Fibroblast of lung (primary cell): ENCODE results near the gene EVX2. TPM values are rescaled to one million over a fixed set of nuclear protein-coding genes. Genes with fewer than 3 reads are reported as not detected.
A peak's percentile ranks its signal among the peaks of the same experiment; 100 is the strongest.

ENCODE experiments used
- DNase-seq, 2 donors: peaks; one replicate each; pipeline versions ENCODE4 v3.0.0 to v3.0.0-alpha.2; 2010; ENCODE audit warnings: low read depth in 2 of 2
- H2AFZ ChIP-seq: 2 replicates; pipeline ENCODE4 v1.5.1; 2012; ENCODE audit warnings: low read length, control low read depth, inconsistent platforms
- H3K27ac ChIP-seq: 2 replicates; pipeline ENCODE4 v1.5.1; 2011; ENCODE audit warnings: low read length, control low read depth; ENCODE audit not compliant: insufficient read depth
- H3K27me3 ChIP-seq: 2 replicates; pipeline ENCODE4 v1.5.1; 2011; ENCODE audit warnings: mild to moderate bottlenecking, low read length; ENCODE audit not compliant: control insufficient read depth, insufficient read depth
- H3K36me3 ChIP-seq: 2 replicates; pipeline ENCODE4 v1.5.1; 2011; ENCODE audit warnings: low read length; ENCODE audit not compliant: control insufficient read depth, insufficient read depth
- H3K4me1 ChIP-seq: 2 replicates; pipeline ENCODE4 v1.5.1; 2011; ENCODE audit warnings: low read length; ENCODE audit not compliant: control insufficient read depth, insufficient read depth; ENCODE audit errors: extremely low read depth
- H3K4me2 ChIP-seq: 2 replicates; pipeline ENCODE4 v1.5.1; 2011; ENCODE audit warnings: low read length, control low read depth; ENCODE audit not compliant: insufficient read depth; ENCODE audit errors: extremely low read depth
- H3K4me3 ChIP-seq, 4 experiments: fragments of 200-600 bp in 1 of 4; sonication (generic) in 1 of 4; replicated peaks in 1 of 4; 2 replicates each; pipeline ENCODE4 v1.5.1; 2011 to 2016; ENCODE audit warnings: low read length in 4 of 4, low read depth in 3 of 4, mild to moderate bottlenecking in 3 of 4, control low read depth in 2 of 4, inconsistent platforms in 1 of 4, mixed read lengths in 1 of 4; ENCODE audit not compliant: insufficient read depth in 1 of 4; ENCODE audit errors: control extremely low read depth in 1 of 4
- H3K79me2 ChIP-seq: 2 replicates; pipeline ENCODE4 v1.5.1; 2012; ENCODE audit warnings: mild to moderate bottlenecking, low read length, inconsistent platforms; ENCODE audit not compliant: control insufficient read depth, insufficient read depth
- H3K9ac ChIP-seq: 2 replicates; pipeline ENCODE4 v1.5.1; 2011; ENCODE audit warnings: mild to moderate bottlenecking, low read length, control low read depth; ENCODE audit not compliant: insufficient read depth
- H3K9me3 ChIP-seq: 2 replicates; pipeline ENCODE4 v1.5.1; 2012; ENCODE audit warnings: low read depth, low read length; ENCODE audit not compliant: control insufficient read depth, insufficient read depth
- H4K20me1 ChIP-seq: 2 replicates; pipeline ENCODE4 v1.5.1; 2011; ENCODE audit warnings: low read length; ENCODE audit not compliant: control insufficient read depth, insufficient read depth; ENCODE audit errors: extremely low read depth
- EZH2 ChIP-seq: IDR thresholded peaks from 2 replicates; pipeline ENCODE4 v1.5.1; 2012; ENCODE audit warnings: low read length, control low read depth, mild to moderate bottlenecking; ENCODE audit errors: missing control alignments
- polyA plus RNA-seq, 2 donors: library from polyadenylated mRNA; depleted of rRNA in 1 of 2; stranded (reverse) in 1 of 2; unstranded in 1 of 2; fragments of >200 nt; gene quantifications; 2 replicates each; pipeline ENCODE4 v1.2.1, GENCODE V29; 2011 to 2012; ENCODE audit warnings: missing spikeins in 1 of 2
- total RNA-seq: library from RNA; depleted of rRNA; stranded (reverse); fragments of >200 nt; gene quantifications from 2 replicates; pipeline ENCODE4 v1.2.1, GENCODE V29; 2014
- TF ChIP-seq, protein P1 (sequence below), 2 donors: IDR thresholded peaks in 1 of 2; conservative IDR thresholded peaks in 1 of 2; 1 replicate in 1 of 2; 2 replicates in 1 of 2; pipeline ENCODE4 v1.5.1; 2011 to 2012; ENCODE audit warnings: low read length in 2 of 2, control low read depth in 1 of 2, inconsistent platforms in 1 of 2, low read depth in 1 of 2, mild to moderate bottlenecking in 1 of 2

The EVX2 gene
- total and polyA plus RNA-seq, 2 donors (not counting 1 experiment from before 2014, with no cell fraction given): not detected

DNA sequence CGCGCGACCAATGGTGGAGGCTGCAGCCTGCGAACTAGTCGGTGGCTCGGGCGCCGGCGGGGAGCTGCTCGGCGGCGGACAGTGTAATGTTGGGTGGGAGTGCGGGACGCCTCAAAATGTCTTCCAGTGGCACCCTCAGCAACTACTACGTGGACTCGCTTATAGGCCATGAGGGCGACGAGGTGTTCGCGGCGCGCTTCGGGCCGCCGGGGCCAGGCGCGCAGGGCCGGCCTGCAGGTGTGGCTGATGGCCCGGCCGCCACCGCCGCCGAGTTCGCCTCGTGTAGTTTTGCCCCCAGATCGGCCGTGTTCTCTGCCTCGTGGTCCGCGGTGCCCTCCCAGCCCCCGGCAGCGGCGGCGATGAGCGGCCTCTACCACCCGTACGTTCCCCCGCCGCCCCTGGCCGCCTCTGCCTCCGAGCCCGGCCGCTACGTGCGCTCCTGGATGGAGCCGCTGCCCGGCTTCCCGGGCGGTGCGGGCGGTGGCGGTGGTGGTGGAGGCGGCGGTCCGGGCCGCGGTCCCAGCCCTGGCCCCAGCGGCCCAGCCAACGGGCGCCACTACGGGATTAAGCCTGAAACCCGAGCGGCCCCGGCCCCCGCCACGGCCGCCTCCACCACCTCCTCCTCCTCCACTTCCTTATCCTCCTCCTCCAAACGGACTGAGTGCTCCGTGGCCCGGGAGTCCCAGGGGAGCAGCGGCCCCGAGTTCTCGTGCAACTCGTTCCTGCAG lies 39.1 kb upstream of the EVX2 start, which contains the start of gene HOXD9:
Gene HOXD9, plus strand, starts transcription at position 37 of the 728 bp plus-strand sequence. Its CDS starts 50 bp downstream, at position 87.
- H2AFZ ChIP-seq: no peak within 1 kb of the TSS

DNA sequence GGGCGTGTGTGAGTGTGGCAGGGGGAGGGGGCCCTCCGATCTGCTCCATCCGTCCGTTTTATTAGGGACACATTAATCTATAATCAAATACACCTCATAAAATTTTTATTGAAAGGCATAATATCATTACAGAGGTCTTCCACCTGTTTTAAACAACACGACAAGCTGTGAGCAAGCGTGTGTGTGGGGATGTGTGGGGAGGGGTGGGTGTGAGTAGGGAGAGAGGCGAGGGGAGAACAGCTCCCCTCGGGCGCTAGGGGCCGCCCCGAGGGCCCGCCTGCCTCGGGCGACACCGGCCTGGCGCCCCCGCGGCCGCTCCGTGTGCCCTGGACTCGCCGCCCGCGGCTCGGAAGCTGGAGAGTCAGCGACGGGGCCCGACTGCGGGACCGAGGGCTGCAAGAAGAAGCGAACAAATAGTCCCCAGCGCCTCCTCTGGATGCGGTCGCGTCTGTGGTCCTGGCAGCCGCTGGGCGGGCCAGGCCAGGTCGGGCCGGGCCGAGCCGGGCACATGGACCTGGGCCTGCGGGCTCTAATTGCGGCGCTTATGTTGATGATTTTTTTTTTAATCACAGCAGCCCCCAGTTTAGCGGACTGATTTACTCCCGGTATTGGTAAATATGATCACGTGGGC lies 38.4 kb upstream of the EVX2 start:
- TF ChIP-seq, protein P1, sequence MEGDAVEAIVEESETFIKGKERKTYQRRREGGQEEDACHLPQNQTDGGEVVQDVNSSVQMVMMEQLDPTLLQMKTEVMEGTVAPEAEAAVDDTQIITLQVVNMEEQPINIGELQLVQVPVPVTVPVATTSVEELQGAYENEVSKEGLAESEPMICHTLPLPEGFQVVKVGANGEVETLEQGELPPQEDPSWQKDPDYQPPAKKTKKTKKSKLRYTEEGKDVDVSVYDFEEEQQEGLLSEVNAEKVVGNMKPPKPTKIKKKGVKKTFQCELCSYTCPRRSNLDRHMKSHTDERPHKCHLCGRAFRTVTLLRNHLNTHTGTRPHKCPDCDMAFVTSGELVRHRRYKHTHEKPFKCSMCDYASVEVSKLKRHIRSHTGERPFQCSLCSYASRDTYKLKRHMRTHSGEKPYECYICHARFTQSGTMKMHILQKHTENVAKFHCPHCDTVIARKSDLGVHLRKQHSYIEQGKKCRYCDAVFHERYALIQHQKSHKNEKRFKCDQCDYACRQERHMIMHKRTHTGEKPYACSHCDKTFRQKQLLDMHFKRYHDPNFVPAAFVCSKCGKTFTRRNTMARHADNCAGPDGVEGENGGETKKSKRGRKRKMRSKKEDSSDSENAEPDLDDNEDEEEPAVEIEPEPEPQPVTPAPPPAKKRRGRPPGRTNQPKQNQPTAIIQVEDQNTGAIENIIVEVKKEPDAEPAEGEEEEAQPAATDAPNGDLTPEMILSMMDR (conservative IDR thresholded peaks at IDR 0.05 in 1 of 2, IDR thresholded peaks at IDR 0.05 in 1 of 2; ENCODE audit: low read depth in 1 of 2, low read length in 2 of 2): no peak
- no peak for TF ChIP-seq EZH2
- no peak for DNase-seq
- H3K4me1 ChIP-seq: no peaks in the 10 kb centered on the region
- H3K27ac ChIP-seq: no peak overlapping the region
- no peaks in the 10 kb centered on the region for H3K36me3 ChIP-seq
- no peak overlapping the region for H3K9ac ChIP-seq
- H3K9me3 ChIP-seq: no peaks in the 10 kb centered on the region
- H3K4me3 ChIP-seq: no peak overlapping the region
- no peaks in the 10 kb centered on the region for H3K79me2 ChIP-seq
- no peak overlapping the region for H3K4me2 ChIP-seq
- no peak overlapping the region for H2AFZ ChIP-seq
- peaks cover 89% of the 10 kb centered on the region for H3K27me3 ChIP-seq
- H4K20me1 ChIP-seq: no peaks in the 10 kb centered on the region

More for the DNA sequence above, 39.1 kb upstream of the EVX2 start, which contains the start of gene HOXD9:
- H3K79me2 ChIP-seq: no peaks in the 10 kb centered on the region
- TF ChIP-seq, protein P1 (conservative IDR thresholded peaks at IDR 0.05 in 1 of 2, IDR thresholded peaks at IDR 0.05 in 1 of 2; ENCODE audit: low read depth in 1 of 2, low read length in 2 of 2): no peak
- TF ChIP-seq EZH2: peak; percentile 77
- no peak within 1 kb of the TSS for H3K27ac ChIP-seq
- no peak for DNase-seq
- H3K4me2 ChIP-seq: no peak within 1 kb of the TSS
- H3K9ac ChIP-seq: no peak within 1 kb of the TSS
- peaks cover 82% of the 10 kb centered on the region for H3K27me3 ChIP-seq
- no peaks in the 10 kb centered on the region for H4K20me1 ChIP-seq
- H3K9me3 ChIP-seq: no peaks in the 10 kb centered on the region
- H3K4me1 ChIP-seq: no peaks in the 10 kb centered on the region
- no peaks in the 10 kb centered on the region for H3K36me3 ChIP-seq
- no peak within 1 kb of the TSS for H3K4me3 ChIP-seq

DNA sequence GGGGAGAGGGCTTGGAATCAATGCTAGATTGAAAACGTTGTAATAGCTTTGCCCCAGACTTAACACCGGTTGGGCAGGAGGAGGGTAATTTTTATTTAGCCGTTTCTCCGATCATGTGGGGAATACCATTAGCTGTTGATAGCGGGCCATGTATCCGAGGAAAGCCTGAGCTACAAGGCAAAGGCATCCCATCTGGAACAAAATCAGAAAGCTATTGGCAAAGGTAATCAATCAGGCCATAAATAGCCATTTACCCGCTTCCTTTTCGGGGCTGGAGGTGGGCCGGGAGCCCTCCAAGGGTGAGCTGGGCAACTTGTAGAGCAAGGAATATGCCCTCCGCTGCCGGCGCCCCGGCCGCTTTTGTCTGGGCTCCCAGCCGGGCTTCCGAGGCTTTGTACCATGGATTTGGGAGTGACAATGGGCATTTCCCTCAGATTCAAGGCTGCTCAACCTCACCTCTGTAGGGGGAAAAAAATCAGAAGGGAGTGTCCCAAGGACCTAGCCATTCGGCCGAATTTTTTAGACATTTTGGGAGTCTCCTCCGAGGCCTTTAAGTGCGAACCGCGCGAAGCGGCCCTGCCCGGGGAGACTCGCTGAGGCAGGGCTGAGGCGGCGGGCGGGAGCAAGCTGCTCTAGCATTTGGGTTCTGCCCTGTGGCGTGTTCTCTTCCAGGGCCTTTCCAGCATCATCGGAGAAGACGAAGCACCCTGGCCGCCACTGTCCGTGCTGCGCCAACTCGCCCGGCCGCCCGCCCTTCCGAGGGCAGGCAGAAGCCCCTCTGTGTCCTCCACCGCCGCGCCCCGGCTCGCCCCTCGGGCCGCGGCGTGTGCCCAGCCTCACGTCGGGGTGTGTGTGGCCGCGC lies 37.7 kb upstream of the EVX2 start:
- Histone ChIP-seq H3K27ac (no peak overlapping the region), H4K20me1 (no peaks in the 10 kb centered on the region), H3K9me3 (no peaks in the 10 kb centered on the region), H3K9ac (no peak overlapping the region), H3K79me2 (no peaks in the 10 kb centered on the region), H2AFZ (no peak overlapping the region), H3K4me2 (no peak overlapping the region), H3K27me3 (peaks cover 95% of the 10 kb centered on the region), H3K4me3 (no peak overlapping the region), H3K4me1 (no peaks in the 10 kb centered on the region), H3K36me3 (no peaks in the 10 kb centered on the region)
- no peak for DNase-seq
- TF ChIP-seq EZH2: peak; percentile 57
- TF ChIP-seq, protein P1 (conservative IDR thresholded peaks at IDR 0.05 in 1 of 2, IDR thresholded peaks at IDR 0.05 in 1 of 2; ENCODE audit: low read depth in 1 of 2, low read length in 2 of 2): no peak
